B cell (primary cell): ENCODE results near the gene COQ6. TPM values are rescaled to one million over a fixed set of nuclear protein-coding genes. Genes with fewer than 3 reads are reported as not detected.

ENCODE experiments used
- ATAC-seq: fragments of 200-7000 bp; cut with Tn5 transposase; one replicate; pipeline ENCODE4 v1.10.0; 2021; ENCODE audit warnings: low read depth, mild to moderate bottlenecking, moderate number of reproducible peaks, moderate library complexity
- CTCF ChIA-PET: fragments of 350-600 bp; sonication (Branson Sonifier 250); formaldehyde crosslinking; loops from one replicate; lab custom pipeline; 2021; ENCODE audit warnings: antibody characterized with exemption, inconsistent platforms; lab: Charles Lee
- POLR2A ChIA-PET: fragments of 350-600 bp; sonication (Branson Sonifier 250); formaldehyde crosslinking; loops from one replicate; lab custom pipeline; 2021; ENCODE audit warnings: antibody characterized with exemption; lab: Charles Lee
- DNase-seq: peaks from one replicate; pipeline ENCODE4 v3.0.0; 2013
- H2AFZ ChIP-seq: 2 replicates; pipeline ENCODE4 v1.6.1; 2012; ENCODE audit warnings: mild to moderate bottlenecking, low read depth, low read length; ENCODE audit not compliant: insufficient read depth, poor library complexity, severe bottlenecking
- H3K27ac ChIP-seq, 2 donors: 1 replicate in 1 of 2; 2 replicates in 1 of 2; pipeline ENCODE4 v1.5.1; 2012 to 2013; ENCODE audit warnings: low read length in 2 of 2, mild to moderate bottlenecking in 2 of 2, moderate library complexity in 1 of 2
- H3K27me3 ChIP-seq, 4 experiments: fragments of 200-600 bp in 1 of 4; sonication (generic) in 1 of 4; replicated peaks in 1 of 4; 1 replicate in 2 of 4; 2 replicates in 2 of 4; pipeline versions ENCODE4 v1.6.1 to v1.7.0; 2013 to 2016; ENCODE audit warnings: low read length in 3 of 4, mild to moderate bottlenecking in 2 of 4, mixed read lengths in 1 of 4, moderate library complexity in 1 of 4; ENCODE audit not compliant: insufficient read depth in 4 of 4, control insufficient read depth in 3 of 4; ENCODE audit errors: control extremely low read depth in 1 of 4
- H3K36me3 ChIP-seq, 2 experiments: replicated peaks in 1 of 2; 1 replicate in 1 of 2; 2 replicates in 1 of 2; pipeline versions ENCODE4 v1.6.1 to v1.7.1; 2013; ENCODE audit warnings: low read length in 1 of 2; ENCODE audit not compliant: insufficient read depth in 2 of 2, control insufficient read depth in 1 of 2; ENCODE audit errors: control extremely low read depth in 1 of 2, extremely low read depth in 1 of 2
- H3K4me1 ChIP-seq, 2 donors: fragments of 200-600 bp in 1 of 2; sonication (generic) in 1 of 2; 1 replicate in 1 of 2; 2 replicates in 1 of 2; pipeline versions ENCODE4 v1.5.1 to v1.6.1; 2013 to 2017; ENCODE audit warnings: low read length in 2 of 2; ENCODE audit not compliant: control insufficient read depth in 2 of 2, insufficient read depth in 2 of 2
- H3K4me2 ChIP-seq: replicated peaks from 2 replicates; pipeline ENCODE3; 2012; ENCODE audit warnings: mild to moderate bottlenecking, low read depth, low read length; ENCODE audit not compliant: poor library complexity, severe bottlenecking
- H3K4me3 ChIP-seq, 5 experiments: fragments of 200-600 bp in 1 of 5; sonication (generic) in 1 of 5; 1 replicate in 3 of 5; 2 replicates in 2 of 5; pipeline versions ENCODE4 v1.5.1 to v1.7.0; 2011 to 2016; ENCODE audit warnings: low read length in 4 of 5, mild to moderate bottlenecking in 4 of 5, low read depth in 2 of 5, control low read depth in 1 of 5, moderate library complexity in 1 of 5; ENCODE audit not compliant: insufficient read depth in 1 of 5; ENCODE audit errors: control extremely low read depth in 1 of 5, extremely low read depth in 1 of 5
- H3K79me2 ChIP-seq: fragments of 200-600 bp; sonication (generic); one replicate; pipeline ENCODE4 v1.6.0; 2016; ENCODE audit warnings: low read length; ENCODE audit not compliant: control insufficient read depth, insufficient read depth
- H3K9ac ChIP-seq: fragments of 200-600 bp; sonication (generic); 2 replicates; pipeline ENCODE4 v1.6.1; 2017; ENCODE audit warnings: mild to moderate bottlenecking, low read length, moderate library complexity
- H3K9me3 ChIP-seq, 3 donors: one replicate each; pipeline versions ENCODE4 v1.6.1 to v1.7.1; 2013; ENCODE audit warnings: low read length in 2 of 3; ENCODE audit not compliant: control insufficient read depth in 2 of 3, insufficient read depth in 1 of 3; ENCODE audit errors: control extremely low read depth in 1 of 3
- H4K20me1 ChIP-seq: 2 replicates; pipeline ENCODE4 v1.6.0; 2012; ENCODE audit warnings: mild to moderate bottlenecking, low read length; ENCODE audit not compliant: insufficient read depth, control insufficient read depth, poor library complexity, severe bottlenecking
- H3K27ac Mint-ChIP-seq: one replicate; pipeline ENCODE4 v1.8.0; 2021; ENCODE audit warnings: mixed read lengths
- H3K27me3 Mint-ChIP-seq: one replicate; pipeline ENCODE4 v1.8.0; 2021; ENCODE audit warnings: mixed read lengths
- H3K4me1 Mint-ChIP-seq: one replicate; pipeline ENCODE4 v1.8.0; 2021; ENCODE audit warnings: mixed read lengths
- H3K4me3 Mint-ChIP-seq: one replicate; pipeline ENCODE4 v1.8.0; 2021; ENCODE audit warnings: mixed read lengths
- H3K9me3 Mint-ChIP-seq: one replicate; pipeline ENCODE4 v1.8.0; 2022; ENCODE audit warnings: mixed read lengths; ENCODE audit not compliant: insufficient read depth
- CTCF ChIP-seq: fragments of 200-600 bp; IDR thresholded peaks from one replicate; pipeline ENCODE4 v1.8.0; 2022; ENCODE audit warnings: antibody characterized with exemption, mild to moderate bottlenecking
- EZH2 ChIP-seq: IDR thresholded peaks from 2 replicates; pipeline ENCODE4 v1.6.1; 2012; ENCODE audit warnings: borderline replicate concordance, low read depth, mild to moderate bottlenecking, moderate library complexity, low read length; ENCODE audit not compliant: insufficient read depth, poor library complexity, severe bottlenecking
- WGBS: methylation state at CpG from one replicate; pipeline ENCODE4 v1.1.5; 2013; ENCODE audit warnings: missing lambda C conversion rate; ENCODE audit not compliant: insufficient coverage; 5-methylcytosine and 5-hydroxymethylcytosine counted together
- intact Hi-C: fragments of 100-400 bp; cut with micrococcal nuclease; formaldehyde crosslinking; loops from one replicate; pipeline ENCODE4 v1.10.0; 2022
- polyA plus RNA-seq: library from polyadenylated mRNA; depleted of rRNA; stranded (reverse); fragments of >200 nt; gene quantifications from 2 replicates; pipeline ENCODE4 v1.2.3, GENCODE V29; 2012
- total RNA-seq, 2 donors: library from RNA; stranded (reverse); fragments of 120-200 nt in 1 of 2; gene quantifications; 1 replicate in 1 of 2; 2 replicates in 1 of 2; pipeline versions ENCODE4 v1.2.3 to v1.2.4, GENCODE V29; 2013 to 2022

Gene COQ6
- total and polyA plus RNA-seq, 2 donors (not counting 1 experiment from before 2014, with no cell fraction given) = 38.2 to 38.4 TPM

DNA sequence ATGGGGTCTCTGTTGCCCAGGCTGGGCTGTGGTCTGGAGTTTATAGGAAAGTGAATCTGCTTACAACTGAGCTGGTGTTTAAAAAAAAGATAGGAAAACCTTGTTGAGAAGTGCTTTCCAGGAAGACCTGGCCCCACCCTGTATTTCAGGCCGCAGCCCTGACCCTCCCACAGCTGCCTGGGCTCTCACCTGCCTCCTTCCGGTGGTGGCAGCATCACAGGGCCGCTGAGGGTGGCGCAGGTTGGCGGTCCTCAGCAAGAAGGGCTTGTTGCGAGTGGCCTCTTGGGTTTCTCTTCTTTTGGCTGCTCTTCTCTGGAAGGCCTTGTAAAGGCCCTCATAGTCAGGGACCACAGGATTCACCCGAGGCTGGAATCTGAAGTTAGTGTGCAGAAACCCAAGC is 7.9 kb upstream of the COQ6 start:
- H3K4me3 Mint-ChIP-seq = no peak overlapping the region
- no peak overlapping the region for H3K27ac Mint-ChIP-seq
- no peak overlapping the region for H3K9ac ChIP-seq
- H3K9me3 Mint-ChIP-seq = no peaks in the 10 kb centered on the region
- no peaks in the 10 kb centered on the region for H3K79me2 ChIP-seq
- H4K20me1 ChIP-seq = no peaks in the 10 kb centered on the region
- intact Hi-C loops = no loop called here
- no peak for TF ChIP-seq EZH2
- TF ChIP-seq CTCF = no peak
- no peak overlapping the region for H3K4me2 ChIP-seq
- H3K4me1 ChIP-seq = no peaks in the 10 kb centered on the region
- H3K27me3 Mint-ChIP-seq = no peaks in the 10 kb centered on the region
- DNase-seq (no peak), ATAC-seq (no peak)
- H3K9me3 ChIP-seq = no peaks in the 10 kb centered on the region
- ChIA-PET POLR2A (no interaction called here), CTCF (no interaction called here)
- H3K4me3 ChIP-seq = no peak overlapping the region
- no peak overlapping the region for H2AFZ ChIP-seq
- peaks cover 7 to 20% of the 10 kb centered on the region in 2 experiments for H3K36me3 ChIP-seq
- no peaks in the 10 kb centered on the region for H3K4me1 Mint-ChIP-seq
- no peaks in the 10 kb centered on the region for H3K27me3 ChIP-seq
- H3K27ac ChIP-seq = no peak overlapping the region
- 94% methylated on average over 7 of the region's 7 CpGs for WGBS

DNA sequence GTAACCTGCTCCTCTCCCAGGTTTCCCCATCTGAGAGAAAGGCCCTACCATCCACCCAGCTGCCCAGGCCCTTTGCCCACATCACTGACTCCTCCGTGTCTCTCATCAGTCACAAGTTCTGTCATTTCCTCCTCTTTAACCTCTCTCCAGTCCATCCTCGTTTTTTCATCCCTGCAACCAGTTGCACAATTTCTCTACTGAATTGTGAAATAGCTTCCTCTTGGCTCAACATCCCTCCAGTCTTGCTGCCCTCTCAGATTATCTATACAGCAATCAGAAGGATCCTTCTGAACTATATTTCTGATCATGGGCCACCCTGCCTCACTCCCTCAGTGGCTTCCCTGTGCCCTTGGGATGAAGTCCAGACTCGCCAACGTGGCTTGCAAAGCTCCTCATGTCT is 7.0 kb upstream of the COQ6 start:
- CTCF ChIA-PET = no interaction called here
- Histone ChIP-seq H3K27me3 (no peaks in the 10 kb centered on the region), H3K4me1 (no peaks in the 10 kb centered on the region), H4K20me1 (no peaks in the 10 kb centered on the region), H3K4me3 (no peak overlapping the region), H3K9me3 (no peaks in the 10 kb centered on the region), H3K79me2 (no peaks in the 10 kb centered on the region), H3K27ac (no peak overlapping the region), H3K4me2 (no peak overlapping the region), H2AFZ (no peak overlapping the region), H3K36me3 (peaks cover 2 to 18% of the 10 kb centered on the region in 2 experiments), H3K9ac (no peak overlapping the region)
- TF ChIP-seq CTCF (no peak), EZH2 (no peak)
- ATAC-seq (no peak), DNase-seq (no peak)
- POLR2A ChIA-PET = no interaction called here
- Mint-ChIP-seq H3K4me1 (no peaks in the 10 kb centered on the region), H3K27me3 (no peaks in the 10 kb centered on the region), H3K27ac (no peak overlapping the region), H3K4me3 (no peak overlapping the region), H3K9me3 (no peaks in the 10 kb centered on the region)
- intact Hi-C loops = no loop called here
- WGBS = 56% methylated on average over 4 of the region's 4 CpGs
